Stimulated activated CD8-positive, alpha-beta memory T cell treated with anti-CD3 and anti-CD28 coated beads, Interleukin-7, amount 100 ng/mL, for 24 hours (primary cell): ENCODE results near the gene ZNF541.
A peak's percentile ranks its signal among the peaks of the same experiment; 100 is the strongest.
"Not testable (repeated sequence)": the region's sequence is repeated elsewhere in the genome, so short reads cannot be mapped to it uniquely, and the experiment has no call there.

Experiments
- DNase-seq: peaks from one replicate; pipeline ENCODE4 v3.0.0-alpha.2; 2020; ENCODE audit warnings: low read depth

The ZNF541 gene

DNA sequence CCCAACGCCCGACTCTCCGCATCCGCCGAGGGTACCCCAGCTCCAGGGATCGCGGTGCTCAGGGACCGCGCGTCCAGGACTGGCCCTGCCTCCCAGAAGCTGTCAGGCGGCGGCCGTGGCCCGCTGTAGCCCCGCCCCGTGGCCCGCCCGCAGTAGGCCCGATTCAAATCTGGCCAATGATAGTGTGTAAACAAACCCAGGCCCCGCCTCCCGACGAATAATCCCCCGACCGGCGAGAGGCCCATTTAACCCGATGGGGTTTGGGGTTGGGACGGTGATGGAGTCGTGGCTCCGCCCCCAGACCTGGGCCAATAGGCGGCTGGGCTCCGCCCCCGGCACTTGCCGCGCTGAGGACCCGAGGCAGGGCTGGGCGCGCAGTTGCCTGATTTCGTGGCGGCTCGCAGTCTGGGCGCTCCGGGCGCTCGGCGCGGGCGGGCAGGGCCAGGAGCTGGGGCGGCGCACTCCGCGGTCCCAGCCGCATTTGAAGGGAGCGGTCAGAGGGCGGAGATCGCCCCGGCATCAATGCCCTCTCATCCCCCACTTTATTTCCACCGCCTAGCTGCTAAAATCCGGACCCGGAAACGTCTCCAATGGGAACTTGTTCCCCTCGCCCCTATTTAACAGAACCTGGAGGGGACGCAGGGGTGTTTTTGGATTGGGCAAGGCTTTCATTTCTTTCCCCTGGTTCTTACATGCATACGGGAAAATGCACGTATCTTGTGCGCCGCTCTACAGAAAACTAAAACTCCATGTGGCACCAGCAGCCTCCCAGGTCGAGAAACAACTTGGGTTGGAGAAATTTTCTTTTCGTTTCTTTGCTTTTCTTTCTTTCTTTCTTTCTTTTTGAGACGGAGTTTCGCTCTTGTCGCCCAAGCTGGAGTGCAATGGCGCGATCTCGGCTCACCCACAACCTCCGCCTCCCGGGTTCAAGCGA is 27.6 kb upstream of the ZNF541 start:
- DNase-seq, result peak; percentile 99

DNA sequence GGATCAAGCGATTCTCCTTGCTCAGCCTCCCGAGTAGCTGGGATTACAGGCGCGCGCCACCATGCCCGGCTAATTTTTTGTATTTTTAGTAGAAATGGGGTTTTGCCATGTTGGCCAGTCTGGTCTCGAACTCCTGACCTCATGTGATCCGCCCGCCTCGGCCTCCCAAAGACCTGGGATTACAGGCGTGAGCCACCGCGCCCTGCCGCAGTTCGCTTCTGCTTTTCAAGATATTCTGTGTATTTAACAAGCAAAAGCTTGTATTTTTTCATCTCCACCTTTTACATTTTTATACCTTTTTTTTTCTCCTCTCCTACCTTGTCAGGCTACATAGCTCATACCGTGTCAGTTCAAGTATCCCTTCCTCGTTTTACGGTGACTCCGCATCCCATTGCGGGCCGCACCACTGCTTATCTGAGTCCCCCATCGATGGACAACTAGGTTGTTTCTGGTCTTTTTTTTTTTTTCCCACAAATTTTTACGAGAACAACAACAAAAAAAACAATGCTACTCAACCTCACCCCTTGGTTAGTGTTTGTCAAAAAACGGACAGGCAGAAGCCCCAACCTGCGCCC is 26.8 kb upstream of the ZNF541 start:
- not testable (repeated sequence) for DNase-seq

DNA sequence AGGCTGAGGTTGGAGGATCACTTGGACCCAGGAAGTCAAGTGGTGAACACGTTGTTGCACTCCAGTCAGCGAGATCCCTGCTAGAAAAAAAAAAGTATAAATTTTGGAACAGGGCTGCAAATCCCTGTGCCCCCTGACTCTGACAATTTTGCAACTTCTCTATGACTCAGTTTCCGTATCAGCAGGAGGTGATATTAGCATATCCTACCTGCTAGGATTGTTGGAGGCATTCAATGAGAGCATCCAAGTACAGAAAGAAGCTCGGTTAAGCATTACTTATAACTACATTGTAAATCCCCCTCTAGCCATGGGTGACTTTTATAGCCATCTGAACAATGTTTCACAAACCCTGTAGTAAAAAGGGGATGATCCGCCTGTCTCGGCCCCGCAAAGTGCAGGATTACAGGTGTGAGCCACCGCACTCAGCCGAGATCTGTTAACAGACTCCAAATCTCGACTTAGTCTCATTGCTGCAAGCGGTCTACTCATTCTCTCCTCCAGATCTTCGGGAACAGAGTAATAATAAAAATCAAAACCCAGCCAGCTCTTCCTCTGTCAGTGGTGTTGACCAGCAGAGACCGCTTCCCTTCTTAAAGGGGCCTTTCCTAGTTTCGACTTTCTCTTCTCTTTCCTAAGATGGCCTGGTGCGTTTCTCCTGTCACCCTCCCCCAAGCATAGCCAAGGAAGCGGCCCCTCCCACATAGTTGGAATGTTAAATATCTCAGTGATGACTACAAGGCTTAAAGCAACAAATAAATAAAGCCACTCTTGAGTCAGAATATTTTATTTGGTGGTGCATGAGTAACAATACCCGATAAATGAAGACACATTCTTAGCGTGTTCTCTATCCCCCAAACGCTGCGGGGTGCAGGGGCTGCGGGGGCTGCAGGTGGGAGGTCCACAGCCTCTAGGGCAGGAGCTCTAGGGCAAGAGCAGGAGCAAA is 25.7 kb upstream of the ZNF541 start:
- no peak for DNase-seq

DNA sequence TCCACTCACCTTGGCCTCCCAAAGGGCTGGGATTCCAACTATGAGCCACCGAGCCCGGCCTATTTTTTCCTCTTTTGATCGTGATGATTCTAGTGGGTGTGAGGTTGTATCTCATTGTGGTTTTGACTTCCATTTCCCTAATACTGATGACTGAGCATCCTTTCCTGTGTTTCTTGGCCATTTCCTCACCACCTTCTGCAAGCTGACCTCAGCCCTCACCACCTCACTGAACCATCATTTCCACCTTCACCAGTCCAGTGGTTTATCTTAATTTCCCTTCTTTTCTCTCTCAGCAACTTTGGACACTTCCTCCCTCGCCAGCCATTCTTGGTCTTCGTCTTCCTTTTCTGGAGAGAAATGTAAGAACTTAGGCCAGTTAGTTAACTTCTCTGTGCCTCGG is 23.0 kb upstream of the ZNF541 start:
- DNase-seq, result no peak

DNA sequence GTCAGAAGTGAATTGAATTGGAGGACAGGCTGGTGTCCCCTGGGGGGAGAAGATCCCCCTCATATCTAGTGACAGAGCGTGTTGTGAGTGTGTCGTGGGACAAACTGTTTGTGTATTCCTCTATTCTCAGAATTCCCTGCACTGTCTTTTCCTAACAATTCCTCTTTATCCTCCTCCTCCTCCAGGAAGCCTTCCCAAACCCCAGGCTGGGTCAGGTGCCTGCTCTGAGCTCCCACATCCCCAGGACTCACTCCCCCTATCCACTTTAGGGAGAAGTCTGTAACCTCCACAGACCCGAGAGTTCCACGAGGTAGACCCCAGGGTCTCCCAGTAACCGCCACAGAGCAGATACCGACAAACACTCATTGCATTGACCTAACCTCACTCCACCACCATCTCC is 20.9 kb upstream of the ZNF541 start:
- DNase-seq, result no peak

DNA sequence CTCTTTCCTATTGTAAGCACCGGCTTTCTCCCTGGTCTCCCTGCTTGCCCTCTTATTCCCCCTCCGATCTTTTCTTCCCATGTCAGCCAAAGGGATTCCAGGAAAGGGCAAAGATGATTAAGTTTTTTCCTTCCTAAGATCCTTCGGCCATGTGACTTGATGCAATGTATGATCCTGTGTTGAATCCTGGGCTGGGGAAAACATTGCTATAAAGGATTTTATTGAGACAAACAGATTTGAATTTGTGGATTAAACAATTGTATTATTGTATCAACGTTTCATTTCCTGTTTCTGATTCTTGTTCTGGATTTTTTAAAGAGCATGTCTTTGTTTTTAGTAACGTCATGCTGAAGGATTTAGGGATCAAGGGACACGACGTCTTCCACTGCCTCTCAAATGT is 16.9 kb upstream of the ZNF541 start:
- no peak for DNase-seq

DNA sequence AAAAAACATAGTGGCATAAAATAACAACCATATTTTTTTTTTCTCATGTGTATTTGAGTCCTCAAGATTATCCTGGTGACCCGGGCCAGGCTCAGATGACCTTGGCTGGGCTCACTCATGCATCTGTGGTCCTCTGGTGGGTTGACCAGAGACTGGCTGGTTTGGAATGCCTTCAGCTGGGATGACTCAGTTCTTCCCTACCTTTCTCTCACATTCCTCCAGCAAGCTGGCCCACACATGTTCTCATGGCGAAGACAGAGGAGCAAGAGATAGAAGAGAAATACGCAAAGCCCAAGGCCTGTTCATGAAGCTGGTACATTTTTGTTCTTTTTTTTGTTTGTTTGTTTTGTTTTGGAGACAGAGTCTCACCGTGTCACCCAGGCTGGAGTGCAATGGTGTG is 14.3 kb upstream of the ZNF541 start:
- DNase-seq, result no peak

DNA sequence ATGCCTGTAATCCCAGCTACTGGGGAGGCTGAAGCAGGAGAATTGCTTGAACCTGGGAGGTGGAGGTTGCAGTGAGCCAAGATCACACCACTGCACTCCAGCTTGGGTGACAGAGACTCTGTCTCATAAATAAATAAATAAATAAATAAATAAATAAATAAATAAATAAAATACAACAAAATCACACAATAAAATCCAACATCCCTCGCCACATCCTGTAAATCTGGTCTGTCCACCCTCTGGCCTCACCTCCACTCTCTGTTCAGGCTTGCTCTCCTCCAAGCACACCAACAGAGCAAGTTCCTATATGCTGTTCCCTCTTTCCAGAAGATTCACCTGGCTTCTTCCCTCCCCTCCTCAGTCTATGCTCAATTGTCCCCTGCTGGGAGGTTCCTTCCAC is 10.2 kb upstream of the ZNF541 start:
- not testable (repeated sequence) for DNase-seq

DNA sequence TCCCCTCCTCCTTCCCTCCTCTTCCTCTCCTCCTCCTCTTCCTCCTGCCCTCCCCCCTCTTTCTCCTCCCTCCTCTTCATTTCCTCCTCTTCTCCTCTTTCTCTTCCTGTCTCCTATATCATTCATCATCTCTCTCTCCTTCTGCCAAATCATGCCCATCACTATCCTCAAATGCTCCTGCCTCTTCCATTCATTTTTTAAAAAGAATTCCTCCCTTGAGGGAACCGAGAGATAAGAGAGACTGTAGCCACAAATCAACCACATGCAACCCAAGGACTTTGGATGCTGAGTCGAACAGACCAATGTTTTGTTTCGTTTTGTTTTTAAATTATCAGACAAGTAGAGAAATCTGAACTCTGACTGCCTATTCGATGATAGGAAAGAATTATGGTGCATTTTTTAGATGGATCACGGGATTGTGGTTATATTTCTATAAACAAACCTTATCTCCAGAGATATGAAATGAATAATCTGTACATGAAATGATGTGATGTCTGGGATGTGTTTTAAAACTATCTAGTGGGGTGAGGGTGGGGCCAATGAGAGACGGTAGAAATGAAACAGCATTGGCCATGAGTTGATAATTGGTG is 9.5 kb upstream of the ZNF541 start:
- no peak for DNase-seq

DNA sequence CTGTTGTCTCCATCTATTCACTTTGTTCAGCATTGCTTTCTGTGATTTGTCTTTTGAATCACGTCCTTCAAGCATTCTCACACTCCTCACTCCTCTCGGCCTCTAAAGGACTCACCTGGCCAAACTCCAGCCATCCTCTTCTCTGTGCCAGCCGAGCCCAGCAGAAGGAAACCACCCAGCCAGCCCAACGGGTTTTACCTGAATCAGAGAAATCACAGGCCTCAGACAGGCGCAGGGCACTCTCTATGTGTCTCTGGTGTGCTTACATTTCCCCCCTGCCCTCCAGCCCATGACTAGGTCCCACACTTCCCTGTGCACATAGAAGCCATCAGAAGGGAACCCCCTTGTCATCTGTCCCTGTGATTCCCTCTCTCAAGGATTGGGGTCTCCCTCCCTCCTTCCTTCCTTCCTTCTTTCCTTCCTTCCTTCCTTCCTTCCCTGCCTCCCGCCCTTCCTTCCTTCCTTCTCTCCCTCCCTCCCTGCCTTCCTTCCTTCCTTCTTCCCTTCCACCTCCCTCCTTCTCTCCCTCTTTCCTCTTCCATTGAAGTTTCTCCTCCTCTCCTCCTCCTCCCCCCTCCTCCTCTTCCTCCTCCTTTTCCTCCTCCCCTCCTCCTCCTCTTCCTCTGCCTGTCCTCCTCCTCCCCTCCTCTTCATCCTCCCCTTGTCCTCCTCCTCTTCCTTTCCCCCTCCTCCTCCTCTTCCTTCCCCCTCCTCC is 8.8 kb upstream of the ZNF541 start:
- DNase-seq, result no peak

DNA sequence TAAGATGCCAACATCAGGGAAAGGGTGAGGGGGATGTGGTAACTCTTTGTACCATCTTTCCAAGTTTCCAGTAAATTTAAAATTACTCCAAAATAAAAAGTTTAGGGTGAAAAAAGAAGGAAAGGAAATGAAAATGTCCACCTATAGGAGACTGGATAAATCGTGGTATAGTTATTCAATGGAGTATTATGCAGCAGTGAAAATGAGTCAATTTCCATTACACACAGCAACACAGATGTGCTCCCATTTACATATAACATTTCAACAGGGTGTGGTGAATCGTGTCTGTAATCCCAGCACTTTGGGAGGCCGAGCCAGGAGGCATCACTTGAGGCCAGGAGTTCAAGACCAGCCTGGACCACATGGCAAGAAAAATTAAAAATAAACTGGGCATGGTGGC is 7.4 kb upstream of the ZNF541 start:
- DNase-seq, result no peak

DNA sequence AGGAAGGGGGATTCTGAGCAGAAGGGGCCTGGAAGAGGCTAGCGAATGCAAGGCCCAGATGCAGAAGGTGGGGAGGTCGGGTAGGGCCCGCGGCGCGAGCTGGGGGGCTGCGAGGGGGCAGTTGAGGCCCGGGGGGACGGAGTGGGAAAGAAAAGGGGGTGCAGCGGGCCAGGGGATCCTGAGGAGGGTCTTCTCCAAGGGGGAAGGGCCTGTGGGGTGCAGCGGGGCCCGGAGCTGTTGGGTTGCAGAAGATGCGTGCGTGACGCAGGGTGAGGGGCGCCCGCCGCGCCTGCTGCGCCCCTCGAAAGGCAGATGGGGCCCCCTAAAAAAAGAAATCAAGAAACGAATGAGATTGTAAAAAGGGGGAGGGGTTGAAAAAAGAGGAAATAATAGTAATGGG is 313 bp downstream of the ZNF541 start:
- no peak for DNase-seq

DNA sequence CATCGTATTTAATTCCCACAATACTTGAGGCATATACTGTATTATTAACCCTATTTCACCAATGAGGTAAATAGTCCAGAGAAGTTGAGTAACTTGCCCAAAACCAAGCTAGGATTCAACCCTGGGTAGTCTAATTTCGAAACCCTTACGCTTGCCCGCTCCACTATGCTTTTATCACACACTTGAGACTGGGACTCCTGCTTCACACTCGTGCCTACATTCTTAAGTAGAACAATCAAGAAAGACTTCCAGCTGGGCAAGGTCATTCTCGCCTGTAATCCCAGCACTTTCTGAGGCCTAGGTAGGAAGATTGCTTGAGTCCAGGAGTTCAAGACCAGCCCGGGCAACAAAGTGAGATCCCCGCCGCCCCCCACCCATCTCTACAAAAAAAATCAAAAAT is 3.6 kb downstream of the ZNF541 start:
- no peak for DNase-seq

DNA sequence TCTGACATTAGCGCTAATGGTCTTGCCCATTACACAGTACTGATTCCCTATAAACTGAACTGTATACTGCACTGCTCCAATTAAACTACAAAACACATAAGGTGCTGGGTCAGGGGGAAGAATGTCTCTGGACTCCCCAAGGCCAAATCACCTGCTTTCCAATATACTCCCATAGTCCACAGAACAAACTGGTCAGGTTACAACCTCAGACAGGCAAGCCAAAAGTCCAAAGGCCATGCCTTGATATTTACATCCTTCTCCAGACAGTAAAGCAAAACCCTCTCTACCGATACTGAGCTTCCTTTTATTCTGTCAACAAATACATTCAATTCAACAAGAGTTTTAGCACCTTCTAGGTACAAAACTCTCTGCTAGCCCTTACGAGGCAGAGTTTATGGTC is 8.9 kb downstream of the ZNF541 start:
- DNase-seq, result no peak

DNA sequence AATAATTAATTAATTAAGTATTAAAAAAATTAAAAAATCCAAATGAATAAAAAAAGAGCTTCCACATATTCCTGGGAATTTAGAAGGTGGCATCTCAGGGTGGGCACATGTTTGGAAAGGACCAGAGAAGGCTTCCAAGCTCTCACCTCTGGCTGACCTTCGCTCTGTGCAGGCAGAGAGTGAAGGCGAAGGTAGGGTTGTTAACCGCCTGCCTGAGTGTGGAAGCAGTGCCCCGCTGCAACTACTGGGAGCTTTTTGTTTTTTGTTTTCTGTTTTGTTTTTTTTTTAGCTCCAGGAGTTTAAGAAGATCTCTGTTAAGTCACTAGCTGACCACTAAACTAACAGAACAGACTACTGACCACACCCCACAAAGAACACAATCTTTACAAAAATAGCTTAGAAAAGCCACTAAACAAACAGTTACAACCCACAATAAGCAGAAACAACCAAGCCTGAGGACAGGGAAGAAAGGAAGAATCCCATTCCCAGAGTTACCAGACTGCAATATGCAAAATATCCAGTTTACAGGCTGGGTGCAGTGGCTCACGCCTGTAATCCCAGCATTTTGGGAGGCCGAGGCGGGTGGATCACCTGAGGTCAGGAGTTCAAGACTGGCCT is 11.4 kb downstream of the ZNF541 start:
- no peak for DNase-seq

DNA sequence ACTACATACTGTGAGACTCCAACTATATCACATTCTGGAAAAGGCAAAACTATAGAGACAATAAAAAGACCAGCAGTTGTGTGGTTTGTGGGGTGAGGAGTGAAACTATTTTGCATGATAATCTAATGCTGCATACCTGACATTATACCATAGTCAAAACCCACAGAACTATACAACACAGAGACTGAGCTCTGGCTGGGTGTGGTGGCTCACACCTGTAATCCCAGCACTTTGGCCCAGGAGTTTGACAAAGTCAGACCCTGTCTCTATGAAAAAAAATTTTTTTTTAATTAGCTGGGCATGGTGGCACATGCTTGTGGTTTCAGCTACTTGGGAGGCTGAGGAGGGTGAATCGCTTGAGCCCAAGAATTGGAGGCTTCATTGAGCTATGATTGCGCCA is 11.9 kb downstream of the ZNF541 start:
- no peak for DNase-seq

DNA sequence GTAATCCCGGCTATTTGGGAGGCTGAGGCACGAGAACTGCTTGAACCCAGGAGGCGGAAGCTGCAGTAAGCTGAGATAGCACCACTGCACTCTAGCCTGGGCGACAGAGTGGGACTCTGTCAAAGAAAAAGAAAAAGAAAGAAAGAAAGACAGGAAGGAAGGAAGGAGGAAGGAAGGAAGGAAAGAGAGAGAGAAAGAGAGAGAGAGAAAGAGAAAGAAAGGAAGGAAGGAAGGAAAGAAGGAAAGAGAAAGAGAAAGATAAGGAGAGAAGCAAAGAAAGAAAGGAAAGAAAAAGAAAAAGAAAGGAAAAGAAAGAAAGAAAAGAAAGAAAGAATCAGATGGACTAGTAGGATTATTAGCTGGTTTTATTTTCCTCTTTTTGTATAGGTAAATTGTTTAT is 22.8 kb downstream of the ZNF541 start:
- DNase-seq, result no peak

DNA sequence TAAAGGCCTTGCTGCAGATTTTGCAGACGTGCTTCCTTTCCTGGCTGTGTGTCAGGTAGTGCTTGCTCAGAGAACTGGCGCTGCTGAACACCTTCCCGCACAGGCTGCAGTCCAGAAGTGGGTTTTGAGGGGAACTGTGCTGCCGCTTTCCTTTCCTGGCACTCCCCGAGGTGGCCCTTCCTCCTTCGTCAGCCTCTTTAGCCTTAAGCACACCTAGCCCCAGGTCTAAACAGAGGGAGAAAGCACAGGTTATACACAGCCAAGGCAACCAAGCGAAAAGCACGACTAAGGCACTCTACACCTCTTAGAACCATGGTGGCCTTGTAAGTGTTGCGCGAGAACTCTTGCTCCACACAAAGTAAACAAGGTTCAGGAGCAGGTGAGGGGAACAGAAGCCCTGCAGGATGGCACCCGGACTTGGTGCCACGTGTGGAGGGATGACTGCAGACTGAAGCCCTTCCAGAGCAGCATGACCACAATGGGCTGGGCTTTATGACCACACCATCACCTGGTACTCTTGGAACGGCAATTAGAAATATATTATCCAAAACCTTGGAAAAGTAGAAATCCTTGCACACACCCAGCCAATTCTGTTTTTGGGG is 23.6 kb downstream of the ZNF541 start:
- no peak for DNase-seq

DNA sequence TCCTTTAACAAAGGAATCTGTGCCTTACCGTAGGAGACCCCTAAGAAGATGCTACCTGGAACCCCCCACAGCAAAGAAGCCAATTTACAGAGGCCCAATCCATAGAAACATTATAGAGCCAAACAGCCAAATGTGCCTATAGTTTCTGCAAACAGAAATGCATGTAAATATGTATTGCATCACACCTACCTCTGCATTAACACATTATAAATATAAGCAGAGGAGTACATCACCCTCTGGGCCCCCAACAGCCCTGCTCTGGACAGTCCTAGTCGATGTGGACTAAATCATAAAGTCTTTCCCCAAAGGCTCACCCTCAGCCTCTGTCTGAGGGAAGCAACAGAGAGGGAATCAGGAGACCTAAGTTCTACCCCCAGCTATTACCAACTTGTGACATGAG is 25.7 kb downstream of the ZNF541 start:
- DNase-seq, result no peak

DNA sequence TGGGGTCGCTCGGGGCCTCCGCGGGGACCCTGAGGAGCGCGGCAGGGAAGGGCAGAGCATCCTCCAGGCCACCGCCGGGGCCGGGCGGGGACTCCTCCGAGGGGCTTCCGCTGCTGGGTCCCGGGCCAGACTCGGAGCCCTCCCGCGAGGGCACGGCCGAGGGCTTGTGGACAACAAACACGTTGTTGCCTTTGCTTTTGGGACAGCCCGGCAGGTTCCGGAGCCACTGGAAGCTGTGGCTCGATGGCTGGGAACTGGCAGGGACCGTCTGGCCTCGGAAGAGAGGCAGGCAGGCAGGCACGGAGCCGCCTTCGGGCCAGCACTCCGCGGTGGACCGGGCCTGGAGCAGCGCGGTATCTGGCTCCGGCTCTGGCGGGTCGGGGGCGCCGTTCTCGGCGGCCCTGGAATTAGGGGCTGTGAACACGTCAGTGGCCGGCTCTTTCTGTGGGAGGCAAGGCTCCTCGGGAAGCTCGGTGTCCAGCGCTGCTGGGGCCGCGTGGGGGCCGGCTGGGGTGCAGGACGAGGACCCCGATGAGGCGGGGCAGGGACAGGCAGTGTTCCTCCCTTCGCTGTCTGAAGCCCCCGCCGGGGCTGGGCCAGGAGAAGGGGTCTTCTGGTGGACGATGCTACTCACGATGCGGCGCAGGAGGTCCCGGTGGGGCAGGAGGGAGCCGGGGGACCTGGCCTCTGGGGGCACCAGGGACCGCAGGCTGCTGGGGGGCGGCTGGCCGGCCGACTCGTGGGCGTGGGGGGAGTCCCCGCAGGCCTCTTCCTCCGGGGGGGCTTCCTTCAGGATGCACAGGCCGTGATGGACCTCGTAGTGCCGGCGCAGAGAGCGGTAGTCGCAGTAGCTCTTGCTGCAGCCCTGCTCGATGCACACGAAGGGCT is 27.6 kb downstream of the ZNF541 start:
- DNase-seq, result no peak
